HG02973 (cell line): Measurements from ENCODE around the gene ZFPM1.
"Not testable (repeated sequence)": the region's sequence is repeated elsewhere in the genome, so short reads cannot be mapped to it uniquely, and the experiment has no call there.

ENCODE experiments used
- ATAC-seq: cut with Tn5 transposase; IDR thresholded peaks from one replicate; pipeline ENCODE4 v1.9.1; 2021; ENCODE audit warnings: moderate library complexity; ENCODE audit not compliant: unreplicated experiment

ZFPM1 gene

DNA sequence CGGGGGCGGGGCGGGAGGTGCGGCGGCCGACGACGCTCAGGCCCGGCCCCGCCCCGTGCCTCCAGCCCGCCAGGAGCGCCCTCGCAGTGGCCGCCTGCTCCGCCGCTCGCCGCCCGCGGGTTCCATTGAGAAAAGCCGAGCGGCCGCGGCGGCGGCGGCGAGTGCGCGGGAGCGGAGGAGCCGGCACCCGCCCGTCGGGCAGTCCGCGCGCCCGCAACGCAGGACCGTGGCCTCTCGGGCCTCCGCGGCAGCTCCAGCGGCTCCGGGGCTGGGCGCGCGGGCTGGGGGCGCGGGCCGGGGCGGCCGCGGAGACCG lies at the start of gene ZFPM1:
ZFPM1 (plus strand) TSS at position 64 of the 315 bp plus-strand sequence. CDS start 359 bp downstream, outside the sequence.
- ATAC-seq = peak; percentile 39

DNA sequence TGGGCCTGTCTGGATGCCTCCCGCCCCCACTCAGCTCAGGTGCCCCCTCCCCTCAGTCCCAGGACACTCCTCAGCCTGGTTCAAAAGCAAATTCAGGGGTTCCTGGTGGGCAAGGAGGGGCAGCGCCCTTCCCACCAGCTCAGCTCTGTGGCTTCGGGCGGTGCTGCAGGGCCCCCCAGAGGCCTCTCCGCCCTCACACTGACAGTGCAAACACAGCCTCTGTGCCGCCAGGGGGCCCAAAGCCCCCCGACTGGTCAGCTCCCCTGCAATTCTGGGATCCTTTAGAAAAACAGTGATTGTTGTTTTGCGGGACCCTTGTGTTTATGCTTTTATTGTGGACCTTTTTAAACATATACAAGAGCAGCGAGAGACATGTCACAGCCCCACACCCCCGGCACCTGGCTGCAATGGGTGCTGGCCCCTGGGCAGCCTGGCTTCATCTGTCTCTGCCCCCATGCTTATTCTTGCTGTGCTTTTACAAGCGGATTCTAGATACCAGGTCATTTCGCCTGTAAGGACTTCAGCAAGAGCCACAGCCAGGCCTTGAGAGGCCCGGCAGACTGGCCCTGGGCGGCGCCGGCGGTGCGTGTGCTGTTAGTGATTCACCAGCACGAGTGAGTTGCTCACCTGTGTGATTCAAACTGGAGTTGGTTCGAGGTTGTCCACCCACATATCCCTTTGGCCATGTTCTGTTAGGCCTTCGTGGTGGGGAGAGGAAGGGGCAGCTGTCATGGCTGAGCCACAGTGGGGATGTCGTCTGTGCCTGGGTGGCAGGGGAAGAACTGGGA lies 49.1 kb upstream of the ZFPM1 start:
- ATAC-seq = no peak

DNA sequence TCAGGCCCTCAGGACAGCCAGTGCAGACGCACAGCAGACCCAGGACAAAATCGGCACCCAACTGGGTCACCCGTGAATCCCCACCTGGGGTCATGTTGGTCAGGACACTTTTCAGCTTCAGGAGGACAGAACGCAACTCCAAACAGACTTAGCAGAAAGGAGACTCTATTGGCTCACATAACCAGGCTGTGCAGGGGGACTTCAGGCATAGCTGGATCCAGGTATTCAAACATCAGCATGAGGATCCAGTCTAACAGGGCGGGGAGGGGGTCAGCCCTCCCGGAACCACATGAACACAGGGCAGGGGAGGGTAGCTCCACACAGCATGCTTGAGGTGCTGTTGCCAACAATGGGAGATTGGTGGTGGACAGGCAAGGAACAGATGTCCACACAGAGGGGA lies 48.3 kb upstream of the ZFPM1 start:
- no peak for ATAC-seq

DNA sequence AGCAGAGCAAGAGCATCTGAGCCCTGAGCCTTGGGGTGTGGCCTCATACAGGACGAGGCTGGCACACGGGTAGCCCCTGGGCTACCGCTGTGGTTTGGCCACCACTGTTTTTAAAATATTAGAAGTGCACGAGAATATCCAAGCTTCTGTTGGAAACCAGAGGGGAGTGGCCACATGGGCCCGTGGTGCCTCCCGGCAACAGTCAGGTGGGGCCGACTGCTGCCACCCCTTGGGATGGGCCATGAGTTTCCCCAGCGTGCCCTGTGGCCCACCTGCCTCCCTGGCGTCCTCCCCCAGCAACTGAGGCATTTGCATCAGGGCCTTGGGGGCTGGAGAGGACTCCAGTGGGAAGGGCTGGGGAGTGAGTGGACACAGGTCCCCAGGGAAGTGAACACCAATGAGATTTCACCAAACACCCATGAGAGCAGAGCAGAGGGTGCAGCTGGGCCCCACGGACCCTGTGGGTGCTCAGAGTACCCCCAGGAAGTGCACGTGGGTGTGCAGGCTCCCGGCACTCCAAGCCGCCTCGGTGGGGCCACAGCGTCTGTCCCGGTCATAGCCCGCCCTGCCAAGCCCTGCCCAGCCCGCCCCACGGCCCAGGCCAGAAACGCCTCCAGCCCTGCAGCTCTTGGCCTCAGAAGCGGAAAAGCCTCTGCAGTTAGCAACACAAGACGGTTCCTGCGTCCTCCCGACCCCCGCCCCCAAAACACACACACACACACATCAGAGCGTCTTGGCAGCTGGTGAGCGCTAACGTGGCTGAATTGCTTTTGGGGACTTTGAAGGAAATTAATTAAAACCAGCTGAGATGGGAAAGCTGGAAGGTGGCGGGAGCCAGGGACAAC lies 47.6 kb upstream of the ZFPM1 start:
- ATAC-seq = no peak

DNA sequence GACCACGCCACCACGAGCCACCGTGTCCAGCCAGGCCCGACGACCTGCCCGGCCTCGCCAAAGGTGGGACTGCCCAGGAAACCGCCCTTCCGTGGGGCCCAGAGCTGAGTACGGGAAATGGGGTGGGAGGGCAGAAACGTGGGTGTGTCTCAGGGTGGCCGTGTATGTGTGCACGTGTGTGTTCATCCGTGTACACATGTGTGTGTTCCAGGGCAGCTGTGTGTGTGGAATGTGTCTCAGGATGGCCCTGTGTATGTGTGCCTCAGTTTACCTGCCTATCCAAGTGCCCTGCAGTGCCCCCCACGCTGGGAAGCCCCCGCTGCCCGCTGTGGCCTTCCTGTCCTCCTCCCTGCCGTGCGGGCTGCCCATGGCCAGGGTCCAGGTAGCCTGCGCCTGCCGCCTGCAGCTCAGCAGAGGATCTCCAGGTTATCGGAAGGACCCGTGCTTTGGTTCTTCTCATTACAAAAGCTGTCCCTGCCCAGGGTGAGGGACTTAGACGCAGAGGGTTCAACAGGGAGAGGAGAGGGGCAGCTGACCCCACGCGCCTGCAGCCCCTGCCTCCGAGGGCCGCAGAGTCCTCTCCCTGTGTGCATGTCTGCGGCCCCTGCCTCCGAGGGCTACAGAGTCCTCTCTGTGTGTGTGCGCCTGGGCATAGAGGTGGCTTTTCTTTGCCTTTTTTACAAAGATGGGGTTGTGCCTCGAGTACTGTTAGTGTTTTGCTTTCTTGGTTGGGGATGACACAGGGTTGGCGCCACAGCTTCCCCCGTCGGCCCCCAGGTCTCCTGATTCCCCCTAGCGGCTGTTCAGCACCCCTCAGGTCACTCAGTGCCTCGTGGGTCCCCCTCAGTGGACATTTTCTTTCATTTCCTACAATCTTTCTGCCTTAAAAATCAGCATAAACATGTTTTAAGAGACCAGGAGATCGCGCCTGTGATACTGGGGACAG lies 46.7 kb upstream of the ZFPM1 start:
- no peak for ATAC-seq

DNA sequence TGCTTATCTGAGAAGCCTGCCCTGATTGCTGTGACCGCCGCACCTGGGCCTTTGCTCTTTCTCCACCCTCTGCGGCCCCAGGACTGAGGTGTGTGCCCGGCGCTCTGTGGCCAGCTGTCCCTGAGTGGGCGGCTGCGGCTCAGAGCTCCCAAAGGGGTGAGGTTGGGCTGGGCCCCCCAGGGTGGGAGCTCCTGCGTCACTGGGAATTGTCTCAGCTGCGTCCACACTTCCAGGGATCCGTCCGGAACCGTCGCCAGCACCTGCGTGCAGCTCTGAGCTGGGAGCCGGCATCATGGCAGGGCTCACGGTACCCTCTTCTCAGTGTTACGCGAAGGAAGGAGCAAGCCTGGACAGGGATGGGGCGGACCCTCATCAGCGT lies 46.0 kb upstream of the ZFPM1 start:
- ATAC-seq = no peak

DNA sequence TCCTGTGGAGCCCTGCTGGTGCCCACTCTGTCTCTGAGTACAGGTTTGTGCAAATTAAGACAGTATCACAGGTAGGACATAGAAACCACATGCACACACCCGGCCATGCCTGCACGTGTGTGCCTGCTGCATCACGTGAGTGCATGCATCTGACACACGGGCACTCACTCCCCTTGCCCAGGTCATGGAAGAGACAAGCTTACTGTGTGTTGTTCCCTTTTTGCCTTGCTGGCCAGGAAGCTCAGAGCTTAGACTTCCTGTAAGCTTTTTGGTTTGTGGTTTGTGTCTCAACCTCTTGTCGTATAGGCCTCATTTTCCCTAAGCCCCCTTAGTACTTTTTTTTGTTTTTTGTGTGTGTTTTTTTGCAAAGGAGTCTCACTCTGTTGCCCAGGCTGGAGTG lies 45.3 kb upstream of the ZFPM1 start:
- no peak for ATAC-seq

DNA sequence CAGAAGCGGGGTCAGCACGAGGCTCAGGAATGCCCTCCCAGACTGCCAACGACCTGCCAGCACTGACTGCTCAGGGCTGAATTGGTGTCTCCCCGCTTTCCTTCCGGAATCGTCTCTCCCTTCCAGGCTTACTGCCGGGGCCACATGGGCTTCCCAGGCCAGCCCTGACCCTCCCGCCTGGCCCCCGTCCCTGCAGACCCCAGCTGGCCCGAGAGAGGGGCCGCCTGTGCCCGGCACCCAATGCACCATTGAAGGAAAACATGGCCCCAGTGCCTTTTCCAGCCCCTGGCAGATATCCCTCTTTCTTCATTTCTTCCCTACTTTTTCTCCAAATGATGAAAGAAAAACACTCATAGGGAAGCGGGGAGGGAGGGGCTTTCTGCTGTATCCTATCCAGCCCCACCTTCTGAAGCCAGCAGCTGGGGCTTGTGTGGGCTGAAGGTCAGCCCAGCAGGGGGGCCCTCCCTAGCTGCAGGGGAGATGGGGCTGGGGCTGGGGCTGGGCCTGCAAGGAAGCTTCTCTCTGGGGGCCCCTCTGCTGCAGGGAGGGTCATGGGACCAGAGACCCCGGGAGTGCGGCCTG lies 44.4 kb upstream of the ZFPM1 start:
- ATAC-seq = no peak

DNA sequence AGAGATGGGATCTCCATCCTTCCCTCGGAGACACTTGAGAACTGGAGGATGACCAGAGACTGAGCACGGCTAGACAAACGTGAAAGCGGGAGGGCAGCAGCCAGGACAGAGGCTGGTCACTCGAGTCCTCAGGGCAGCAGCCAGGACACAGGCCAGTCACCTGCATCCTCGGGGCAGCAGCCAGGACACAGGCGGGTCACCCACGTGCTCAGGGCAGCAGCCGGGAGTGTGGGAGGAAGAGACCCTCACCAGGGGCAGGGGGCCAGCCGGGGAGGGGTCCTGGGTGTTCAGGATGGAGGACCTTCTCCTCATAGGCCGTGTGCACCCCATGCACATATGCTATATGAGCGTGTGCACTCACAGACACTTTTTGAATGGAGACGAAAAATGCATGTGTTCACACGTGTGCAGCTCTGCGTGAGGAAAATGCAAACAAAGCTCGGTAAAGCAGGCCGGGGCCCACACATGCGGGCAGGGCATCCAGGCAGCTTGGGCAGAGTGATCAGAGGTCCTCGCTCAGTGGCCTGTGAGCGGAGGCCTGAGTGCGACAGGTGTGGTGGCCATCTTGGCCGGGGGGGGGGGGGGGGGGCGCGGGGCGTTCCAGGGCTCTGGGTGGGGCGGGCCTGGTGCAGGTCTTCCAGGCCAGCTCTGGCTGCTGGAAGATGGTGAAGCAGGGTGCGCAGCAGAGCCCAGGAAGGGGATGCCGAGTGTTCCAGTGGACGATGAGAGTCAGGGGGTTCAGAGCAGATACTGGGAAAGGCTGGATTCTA lies 43.6 kb upstream of the ZFPM1 start:
- no peak for ATAC-seq

DNA sequence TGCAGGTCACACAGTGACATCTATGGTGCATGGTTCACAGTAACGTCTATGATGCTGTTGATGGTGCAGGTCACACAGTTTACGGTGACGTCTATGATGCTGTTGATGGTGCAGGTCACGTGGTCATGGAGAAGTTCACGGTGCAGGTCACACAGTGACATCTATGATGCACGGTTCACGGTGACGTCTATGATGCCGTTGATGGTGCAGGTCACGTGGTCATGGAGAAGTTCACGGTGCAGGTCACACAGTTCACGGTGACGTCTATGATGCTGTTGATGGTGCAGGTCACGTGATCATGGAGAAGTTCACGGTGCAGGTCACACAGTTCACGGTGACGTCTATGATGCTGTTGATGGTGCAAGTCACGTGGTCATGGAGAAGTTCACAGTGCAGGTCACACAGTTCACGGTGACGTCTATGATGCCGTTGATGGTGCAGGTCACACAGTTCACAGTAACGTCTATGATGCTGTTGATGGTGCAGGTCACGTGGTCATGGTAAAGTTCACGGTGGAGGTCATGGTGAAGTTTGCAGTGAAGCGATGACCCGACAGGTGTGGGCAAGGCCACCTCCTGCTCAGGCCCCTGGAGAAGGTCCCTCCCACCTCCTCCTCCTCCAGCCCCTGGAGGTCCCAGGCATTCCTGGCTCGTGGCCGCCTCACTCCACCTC lies 42.6 kb upstream of the ZFPM1 start:
- not testable (repeated sequence) for ATAC-seq

DNA sequence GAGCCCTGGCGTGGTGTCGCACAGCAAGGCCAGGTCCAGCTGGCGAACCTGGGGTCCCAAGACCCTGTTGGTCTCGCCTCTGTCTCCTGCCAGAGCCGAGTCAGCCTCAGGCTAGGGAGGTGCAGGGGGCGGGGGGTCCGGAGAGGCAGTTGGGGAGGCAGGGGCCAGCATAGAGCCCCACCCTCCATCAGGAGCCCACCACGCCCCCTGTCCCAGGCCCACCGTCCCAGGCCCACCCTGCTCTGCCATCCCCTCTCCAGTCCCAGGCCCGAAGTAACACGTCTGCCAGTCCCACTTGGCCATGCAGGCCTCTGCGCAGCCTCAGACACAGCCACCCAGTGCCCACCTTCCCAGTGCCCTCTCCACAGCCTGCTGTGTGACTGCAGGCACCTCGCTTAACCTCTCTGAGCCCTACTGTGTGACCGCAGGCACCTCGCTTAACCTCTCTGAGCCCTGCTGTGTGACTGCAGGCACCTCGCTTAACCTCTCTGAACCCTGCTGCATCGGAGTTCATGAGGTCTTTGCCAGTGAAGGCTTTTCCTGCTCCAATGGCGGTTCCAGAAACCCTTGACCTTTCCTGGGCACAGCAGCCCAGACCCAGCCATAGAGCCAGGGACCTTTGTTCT lies 41.0 kb upstream of the ZFPM1 start:
- ATAC-seq = no peak

DNA sequence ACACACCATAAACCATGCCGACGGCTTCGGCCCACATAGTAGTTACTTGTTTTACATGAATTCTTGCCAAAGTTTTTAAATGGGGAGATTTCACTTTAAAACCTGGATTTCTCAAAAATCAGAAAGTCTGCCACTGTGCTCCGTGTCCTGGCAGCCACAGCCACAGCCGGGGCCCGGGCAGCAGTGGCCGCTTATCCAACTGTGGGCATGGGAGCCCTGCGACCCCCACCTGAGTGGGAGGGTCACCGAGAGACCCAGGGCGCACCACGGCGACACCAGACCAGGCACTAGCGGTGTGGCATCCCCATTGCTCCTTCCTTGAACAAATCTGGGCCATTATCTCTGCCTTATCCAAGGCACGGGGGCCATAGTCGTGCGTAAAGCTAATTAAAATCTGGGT lies 40.3 kb upstream of the ZFPM1 start:
- ATAC-seq = no peak

DNA sequence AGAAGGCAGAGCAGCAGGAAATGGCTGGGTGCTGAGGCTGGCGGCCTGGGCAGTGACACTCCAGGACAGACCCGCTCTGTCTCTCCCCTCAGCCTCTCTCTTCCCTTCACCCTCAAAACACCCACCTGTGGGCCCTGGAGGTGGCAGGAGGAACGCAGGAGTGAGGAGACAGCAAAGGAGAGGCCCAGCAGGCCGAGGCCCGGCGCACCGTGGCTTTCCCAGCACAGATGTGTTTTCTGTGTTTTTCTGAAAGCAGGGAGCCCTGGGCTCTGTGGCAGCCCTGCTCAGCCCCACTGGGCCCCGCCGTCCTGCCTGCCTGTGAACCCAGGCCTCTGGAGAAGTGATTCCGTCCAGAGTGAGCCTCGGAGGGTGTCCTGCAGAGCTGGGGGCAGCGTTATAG lies 39.8 kb upstream of the ZFPM1 start:
- no peak for ATAC-seq

DNA sequence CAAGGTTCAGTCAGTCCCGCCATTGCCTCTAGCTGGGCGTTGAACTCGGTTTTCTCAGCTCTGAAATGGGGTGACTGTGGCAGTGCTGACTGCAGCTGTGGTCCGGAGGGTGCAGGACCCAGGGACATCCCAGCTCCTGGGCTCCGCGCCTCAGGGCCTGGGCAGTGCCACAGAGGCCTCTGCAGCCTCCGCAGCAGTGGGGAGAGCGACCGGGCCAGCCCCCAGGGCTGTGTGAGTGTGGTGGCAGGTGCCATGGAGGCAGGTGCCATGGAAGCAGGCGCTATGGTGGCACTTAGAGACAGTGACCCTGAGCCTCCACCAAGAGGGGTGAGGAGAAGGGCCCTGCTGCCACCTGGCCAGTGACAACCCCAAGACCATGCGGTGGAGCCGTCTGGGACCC lies 39.4 kb upstream of the ZFPM1 start:
- ATAC-seq = no peak

DNA sequence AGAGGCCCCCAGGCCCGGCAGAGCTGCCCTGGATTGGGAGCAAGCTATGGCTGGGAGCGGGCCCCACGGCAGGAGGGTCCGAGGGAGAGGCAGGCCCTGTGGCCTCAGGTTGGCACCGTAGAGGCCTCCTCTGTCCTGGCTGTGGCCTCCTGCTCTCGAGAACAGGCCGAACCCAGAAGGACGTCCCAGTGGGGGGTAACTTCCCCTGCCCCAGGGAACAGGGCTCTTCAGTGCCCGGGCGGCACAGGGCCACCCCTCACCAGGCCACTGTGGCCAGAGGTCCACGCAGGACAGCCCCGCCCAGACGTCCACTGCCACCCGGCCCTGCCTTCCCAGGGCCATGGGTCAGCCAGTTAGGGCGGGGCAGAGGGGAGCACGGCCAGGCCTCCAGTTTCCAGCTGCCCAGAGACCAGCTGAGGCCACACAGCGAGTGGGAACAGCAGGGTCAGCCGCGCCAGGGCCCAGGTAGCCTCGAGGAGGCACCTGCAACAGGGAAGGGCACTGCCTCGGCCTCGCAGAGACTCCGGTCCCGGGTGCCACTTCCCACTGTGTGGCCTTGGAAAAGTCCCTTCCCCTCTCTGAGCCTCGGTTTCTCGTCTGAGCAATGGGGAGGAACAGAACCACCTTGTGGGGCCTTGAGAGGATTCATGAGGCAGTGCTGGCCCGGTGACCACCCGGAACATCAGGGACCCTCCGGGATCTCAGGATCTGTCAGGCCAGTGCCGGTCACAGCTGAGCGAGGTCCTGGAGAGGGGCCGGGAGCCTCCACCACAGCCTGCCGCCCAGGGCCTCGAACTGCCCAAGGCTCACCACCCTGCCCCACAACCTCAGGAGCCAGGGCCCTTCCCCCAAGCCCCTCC lies 38.3 kb upstream of the ZFPM1 start:
- no peak for ATAC-seq

DNA sequence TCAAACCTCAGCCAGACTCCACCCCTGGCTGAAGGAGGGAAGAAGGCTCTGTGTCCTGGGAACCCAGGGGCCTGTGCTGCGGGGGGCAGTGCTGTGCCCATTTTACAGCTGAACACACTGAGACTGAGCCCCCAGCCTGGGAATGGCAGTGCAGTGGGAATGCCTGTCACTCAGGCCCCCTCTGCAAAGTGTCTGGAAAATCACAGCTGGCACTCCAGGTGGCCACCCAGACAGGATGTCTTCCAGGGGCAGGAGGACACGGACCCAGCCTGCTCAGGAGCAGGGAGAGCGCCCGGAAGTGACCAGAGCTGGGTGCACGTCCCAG lies 37.7 kb upstream of the ZFPM1 start:
- ATAC-seq = no peak

DNA sequence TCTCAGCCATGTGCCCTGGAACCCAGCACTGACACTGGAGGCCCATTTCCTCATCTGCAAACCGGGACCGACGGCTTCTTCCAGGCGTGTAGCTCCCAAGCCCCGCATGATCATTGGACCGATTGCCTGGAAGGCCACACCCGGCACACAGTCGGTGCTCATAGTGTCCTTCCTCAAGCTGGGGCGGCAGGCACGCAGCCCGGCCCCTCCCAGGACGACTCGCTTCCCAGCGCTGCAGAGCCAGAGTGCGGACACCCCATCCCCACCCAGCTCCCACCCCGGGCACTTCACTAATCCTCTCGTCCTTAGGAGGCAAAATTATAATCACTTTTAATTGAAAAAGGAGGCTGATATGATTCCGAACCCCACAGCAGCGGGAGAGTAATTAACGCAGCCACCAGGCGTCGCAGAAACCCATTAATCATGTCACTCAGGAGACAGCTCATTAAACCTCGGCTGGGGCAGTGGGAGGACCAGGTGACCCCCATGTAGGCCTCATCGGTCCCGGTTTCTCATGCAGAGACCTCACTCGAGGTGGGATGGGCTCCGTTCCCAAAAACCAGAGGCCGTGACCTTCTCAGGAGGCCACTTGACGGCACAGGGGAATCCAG lies 37.3 kb upstream of the ZFPM1 start:
- ATAC-seq = no peak

DNA sequence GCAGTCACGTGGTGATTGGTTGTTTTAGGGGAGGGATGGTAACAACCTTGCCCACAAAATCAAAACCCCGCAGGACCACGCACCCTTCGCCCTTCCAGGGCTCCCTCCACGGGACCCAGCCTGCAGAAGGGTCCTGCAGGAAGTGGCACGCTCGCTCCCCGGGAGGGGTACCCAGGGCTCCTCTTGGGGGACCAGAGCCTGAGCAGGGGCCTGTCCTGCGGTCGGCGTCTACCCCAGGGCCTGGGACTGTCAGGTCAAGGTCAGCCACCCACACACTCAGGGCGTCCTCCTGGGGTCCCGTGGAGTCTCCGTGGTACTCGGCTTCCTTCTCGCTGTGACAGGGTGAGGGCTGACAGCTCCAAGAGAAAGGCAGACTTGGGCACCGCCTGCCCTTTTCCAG lies 36.4 kb upstream of the ZFPM1 start:
- no peak for ATAC-seq
